Smooth muscle cell of the coronary artery (primary cell): ENCODE data around the gene SLC24A4. TPM values are rescaled to one million over a fixed set of nuclear protein-coding genes. Genes with fewer than 3 reads are reported as not detected.

ENCODE experiments used
- total RNA-seq: library from RNA; depleted of rRNA; stranded (reverse); fragments of >200 nt; gene quantifications from 2 replicates; pipeline ENCODE4 v1.2.3, GENCODE V29; 2014; ENCODE audit warnings: low replicate concordance

The SLC24A4 gene
- total RNA-seq: not detected in 2 replicates

GRCh38 chr14:92323011-92323915 is at the start of gene SLC24A4:
Gene SLC24A4, plus strand, starts transcription at chr14:92323165. Its CDS starts 666 bp downstream, at chr14:92323831.

GRCh38 chr14:92513204-92513965 is 190.4 kb downstream of the SLC24A4 start, which contains the start of gene RIN3:
Gene RIN3, plus strand, starts transcription at chr14:92513781. Its CDS starts 152 bp downstream, at chr14:92513933.

Other genes with a start within 250 kb of the SLC24A4 start
- gene ATXN3, start 216.6 kb upstream of the SLC24A4 start, total RNA-seq: 42.5 and 45.6 TPM in 2 replicates
- gene NDUFB1, start 201.5 kb upstream of the SLC24A4 start, total RNA-seq: 194 and 292 TPM in 2 replicates
- 20.1 and 32.3 TPM in 2 replicates for gene CPSF2, start 201.2 kb upstream of the SLC24A4 start, total RNA-seq
- gene RIN3, start 190.6 kb downstream of the SLC24A4 start, total RNA-seq: 2.3 and 2.6 TPM in 2 replicates